Measurements from ENCODE around the gene ETV1. TPM values are rescaled to one million over a fixed set of nuclear protein-coding genes. Genes with fewer than 3 reads are reported as not detected.

ETV1 gene
- total RNA-seq, 1 experiment from 2014 or later = 68.5 TPM

DNA sequence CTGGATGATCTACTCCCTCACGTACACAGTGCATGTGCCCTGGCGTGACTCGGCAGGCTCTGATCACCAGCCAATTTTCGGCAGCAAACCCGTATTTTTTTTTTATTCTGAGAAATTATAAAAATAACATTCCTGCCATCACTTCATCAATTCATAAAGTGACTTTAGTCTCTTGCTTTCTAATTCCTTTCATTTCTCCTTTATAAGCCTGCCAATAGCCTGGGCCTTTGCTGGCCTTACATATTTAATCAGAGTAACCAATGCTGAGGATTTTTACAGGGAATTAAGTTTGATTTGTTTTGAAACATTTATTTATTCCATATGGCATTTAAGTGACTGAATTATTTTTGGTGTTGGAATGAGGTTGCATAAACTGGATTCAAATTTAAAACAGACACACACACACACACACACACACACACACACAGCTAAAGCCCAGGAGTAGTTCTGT, 140.8 kb downstream of the ETV1 start:
- Mint-ChIP-seq H3K4me1 (peaks cover 19 to 21% of the 10 kb centered on the region in 2 experiments), H3K36me3 (ENCODE audit: insufficient read depth in 1 of 3, low read depth in 3 of 3) (no peaks in the 10 kb centered on the region), H3K27ac (no peak overlapping the region), H3K27me3 (ENCODE audit: low read depth) (no peaks in the 10 kb centered on the region), H3K9me3 (no peaks in the 10 kb centered on the region), H3K4me3 (no peak overlapping the region)
- no peak overlapping the region for H4K91ac ChIP-seq (ENCODE audit: insufficient read length, low read depth, low read length)
- no peak overlapping the region for H3K9ac ChIP-seq (ENCODE audit: extremely low read depth, insufficient read length, low read length)
- H2BK5ac ChIP-seq (ENCODE audit: insufficient read length, low read length) = no peak overlapping the region
- no peaks in the 10 kb centered on the region for H4K20me1 ChIP-seq (ENCODE audit: control insufficient read depth, insufficient read depth, insufficient read length)
- H3K4me2 ChIP-seq (ENCODE audit: insufficient read depth, insufficient read length, low read length) = no peak overlapping the region
- peaks cover 8% of the 10 kb centered on the region for H3K4me1 ChIP-seq (ENCODE audit: insufficient read depth, low read length)
- H3K4ac ChIP-seq (ENCODE audit: low read depth, low read length) = no peak overlapping the region
- H3K23me2 ChIP-seq (ENCODE audit: insufficient read length, low read depth, low read length, poor library complexity, severe bottlenecking) = no peaks in the 10 kb centered on the region
- H3T11ph ChIP-seq (ENCODE audit: low read length) = no peak overlapping the region
- no CpG with 5 or more reads among the region's 5 CpGs for WGBS (ENCODE audit: extremely low coverage, insufficient read length, low lambda C conversion rate)
- H2BK12ac ChIP-seq (ENCODE audit: insufficient read length, low read depth, low read length) = no peak overlapping the region
- H4K5ac ChIP-seq (ENCODE audit: insufficient read length, low read depth, low read length) = no peak overlapping the region
- no peak for TF ChIP-seq CTCF (conservative IDR thresholded peaks at IDR 0.05)
- no peak overlapping the region for H2BK20ac ChIP-seq (ENCODE audit: low read depth, low read length, poor library complexity, severe bottlenecking)
- H2BK15ac ChIP-seq (ENCODE audit: low read depth, low read length) = no peak overlapping the region
- H3K79me1 ChIP-seq (ENCODE audit: insufficient read depth, low read depth, low read length, poor library complexity, severe bottlenecking) = no peaks in the 10 kb centered on the region
- H3K56ac ChIP-seq (ENCODE audit: insufficient read length, low read depth, low read length) = no peak overlapping the region
- no peak for DNase-seq
- no peak overlapping the region for H3K23ac ChIP-seq (ENCODE audit: insufficient read length, low read depth, low read length)
- no peak overlapping the region for H4K8ac ChIP-seq (replicated peaks; ENCODE audit: insufficient read length, low read depth, low read length)
- no peak overlapping the region for H3K14ac ChIP-seq (ENCODE audit: insufficient read depth, low read length)
- no peak overlapping the region for H3K27ac ChIP-seq (ENCODE audit: insufficient read length, low read depth, low read length)
- no peaks in the 10 kb centered on the region for H3K27me3 ChIP-seq (ENCODE audit: insufficient read depth, low read length)
- H3K9me3 ChIP-seq (ENCODE audit: control insufficient read depth, low read depth, low read length) = no peaks in the 10 kb centered on the region
- no peaks in the 10 kb centered on the region for H3K79me2 ChIP-seq (ENCODE audit: insufficient read depth, low read length)
- H2BK120ac ChIP-seq (ENCODE audit: low read depth, low read length, poor library complexity, severe bottlenecking) = no peak overlapping the region
- H2AK5ac ChIP-seq (ENCODE audit: insufficient read length, low read length) = no peak overlapping the region
- H3K18ac ChIP-seq (ENCODE audit: insufficient read length, low read depth, low read length) = no peak overlapping the region
- no peak overlapping the region for H2AFZ ChIP-seq (ENCODE audit: low read length)
